Activated T-helper 1 cell treated with anti-CD3 and anti-CD28 coated beads, Interleukin-12 subunit alpha, Interleukin-12 subunit beta, Interleukin-2, Interleukin-4 antibody, amounts not matched to agents 30 ng/mL and 10 ng/mL and 1 ng/mL, durations not matched to agents 14 hours and 24 hours and 36 hours (primary cell): Measurements from ENCODE around the gene TAF9B. TPM values are rescaled to one million over a fixed set of nuclear protein-coding genes. Genes with fewer than 3 reads are reported as not detected.
"Not testable (repeated sequence)": the region's sequence is repeated elsewhere in the genome, so short reads cannot be mapped to it uniquely, and the experiment has no call there.

Source experiments
- DNase-seq: peaks from one replicate; pipeline ENCODE4 v3.0.0; 2021; ENCODE audit warnings: low spot score
- H3K27ac Mint-ChIP-seq: one replicate; pipeline ENCODE4 v1.8.0; 2021; ENCODE audit warnings: mild to moderate bottlenecking, mixed read lengths
- H3K27me3 Mint-ChIP-seq: one replicate; pipeline ENCODE4 v1.8.0; 2022; ENCODE audit warnings: mild to moderate bottlenecking, moderate library complexity, mixed read lengths; ENCODE audit not compliant: insufficient read depth
- H3K36me3 Mint-ChIP-seq: one replicate; pipeline ENCODE4 v1.8.0; 2021; ENCODE audit warnings: low read depth, mixed read lengths
- H3K4me1 Mint-ChIP-seq: one replicate; pipeline ENCODE4 v1.8.0; 2021; ENCODE audit warnings: low read depth, mixed read lengths
- H3K4me3 Mint-ChIP-seq: one replicate; pipeline ENCODE4 v1.8.0; 2021; ENCODE audit warnings: mild to moderate bottlenecking, moderate library complexity, mixed read lengths
- H3K9me3 Mint-ChIP-seq: one replicate; pipeline ENCODE4 v1.8.0; 2021; ENCODE audit warnings: mixed read lengths
- intact Hi-C: fragments of 100-400 bp; cut with micrococcal nuclease; formaldehyde crosslinking; loops from one replicate; pipeline ENCODE4 v1.15.1; 2024
- total RNA-seq: library from RNA; stranded (reverse); gene quantifications from 2 replicates; pipeline ENCODE4 v1.2.3, GENCODE V29; 2022

TAF9B gene, protein sequence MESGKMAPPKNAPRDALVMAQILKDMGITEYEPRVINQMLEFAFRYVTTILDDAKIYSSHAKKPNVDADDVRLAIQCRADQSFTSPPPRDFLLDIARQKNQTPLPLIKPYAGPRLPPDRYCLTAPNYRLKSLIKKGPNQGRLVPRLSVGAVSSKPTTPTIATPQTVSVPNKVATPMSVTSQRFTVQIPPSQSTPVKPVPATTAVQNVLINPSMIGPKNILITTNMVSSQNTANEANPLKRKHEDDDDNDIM
- total RNA-seq, result 14.9 and 15.0 TPM in 2 replicates

DNA sequence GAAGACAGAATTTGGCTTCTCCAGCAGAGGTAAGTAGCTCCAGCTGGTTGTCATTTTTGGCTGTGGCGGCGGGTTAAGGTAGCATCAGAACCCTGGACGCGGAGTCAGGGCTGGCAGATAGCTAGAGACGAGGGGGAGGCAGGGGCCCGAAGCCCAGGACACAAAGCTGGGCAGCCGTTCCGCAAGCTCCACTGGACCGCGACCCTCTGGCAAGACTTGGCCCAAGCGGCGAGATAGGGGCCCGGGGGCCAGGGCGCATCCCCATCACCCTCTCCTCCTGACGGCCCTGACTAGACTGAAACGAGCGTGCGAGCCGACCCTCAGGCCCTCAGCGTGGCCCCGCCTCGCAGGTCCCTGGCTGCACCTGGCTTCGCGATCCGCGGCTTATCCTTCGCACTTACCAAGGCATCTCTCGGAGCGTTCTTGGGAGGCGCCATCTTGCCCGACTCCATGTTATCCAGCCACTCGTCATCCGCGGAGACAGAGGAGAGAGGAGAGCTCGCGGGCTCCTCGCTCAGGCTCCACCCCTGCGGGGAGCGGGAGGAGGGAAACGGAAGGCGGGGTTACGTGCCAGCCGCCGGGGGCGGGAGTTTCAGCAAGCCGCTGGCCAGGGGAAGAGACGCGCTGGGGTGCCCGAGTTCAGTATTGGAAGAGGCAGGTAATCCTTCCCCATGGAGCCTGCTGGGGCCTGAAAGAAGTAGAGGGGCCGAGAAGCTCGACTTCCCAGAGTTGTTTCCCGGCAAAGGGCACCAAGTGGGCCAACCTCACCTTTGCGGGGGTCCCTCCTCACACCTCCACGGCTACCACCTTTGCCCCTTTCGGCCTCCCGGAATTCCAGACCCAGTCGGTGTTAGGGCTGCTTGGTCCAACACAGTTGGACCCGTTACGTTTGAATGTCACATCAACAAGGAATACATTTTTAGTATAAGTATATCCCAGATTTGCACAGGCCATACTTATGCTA, at the start of gene TAF9B:
Gene TAF9B, minus strand, starts transcription at position 491 of the 964 bp plus-strand sequence. Its CDS starts 39 bp downstream, at position 452.
- Mint-ChIP-seq H3K27me3 (no peaks in the 10 kb centered on the region), H3K27ac (peak within 1 kb of the TSS; percentile 86), H3K4me3 (peak within 1 kb of the TSS; percentile 92), H3K4me1 (no peaks in the 10 kb centered on the region), H3K9me3 (no peaks in the 10 kb centered on the region), H3K36me3 (peaks cover 2% of the 10 kb centered on the region)
- DNase-seq, result peak; percentile 78
- intact Hi-C loops, result loop anchor here (1.0 to 10.0 kb wide), 8 partner anchors 35 to 1125 kb away; partner anchors contain the start of genes PGK1 and RTL3

DNA sequence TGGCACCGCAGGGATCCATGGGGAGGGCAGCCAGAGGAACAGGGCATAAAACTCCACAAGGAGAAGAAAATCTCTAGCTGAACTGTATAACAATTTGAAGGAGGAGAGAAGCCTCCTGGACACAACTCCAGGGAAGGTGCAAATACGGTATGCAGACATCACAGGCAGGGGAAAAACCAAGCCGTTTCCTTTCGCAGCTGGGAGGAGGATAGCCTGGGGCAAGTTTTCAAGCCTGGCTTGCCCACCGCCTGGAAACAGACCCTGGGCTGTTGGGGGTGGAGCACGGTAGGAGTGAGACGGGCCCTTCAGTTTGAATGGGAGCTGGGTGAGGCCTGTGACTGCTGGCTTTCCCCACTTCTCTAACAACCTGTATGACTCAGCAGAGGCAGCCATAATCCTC, 43.4 kb upstream of the TAF9B start:
- Mint-ChIP-seq H3K4me1 (no peaks in the 10 kb centered on the region), H3K27me3 (peaks cover 2% of the 10 kb centered on the region), H3K27ac (no peak overlapping the region), H3K36me3 (no peaks in the 10 kb centered on the region), H3K4me3 (no peak overlapping the region), H3K9me3 (peaks cover 7% of the 10 kb centered on the region)
- DNase-seq, result no peak
- intact Hi-C loops, result no loop called here

DNA sequence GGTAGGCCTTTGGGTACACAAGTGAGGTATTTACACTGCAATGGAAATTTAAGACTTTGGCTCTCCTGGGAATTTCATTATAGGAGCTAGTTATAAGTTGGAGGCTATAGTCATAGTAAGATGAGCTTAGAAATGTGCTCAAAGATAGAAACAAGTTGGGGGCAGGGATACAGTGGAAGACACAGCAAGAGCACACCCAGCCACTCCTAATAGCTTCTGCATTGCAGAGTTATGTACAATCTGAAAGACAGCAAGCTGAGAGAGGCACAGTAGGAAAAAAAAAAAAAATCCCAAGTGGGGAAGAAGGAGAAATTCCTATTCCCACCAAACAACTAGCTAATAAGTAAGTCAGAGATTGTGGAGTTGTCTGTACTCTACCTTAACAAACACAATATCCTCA, 41.9 kb upstream of the TAF9B start:
- intact Hi-C loops, result no loop called here
- Mint-ChIP-seq H3K4me1 (no peaks in the 10 kb centered on the region), H3K27me3 (peaks cover 2% of the 10 kb centered on the region), H3K36me3 (no peaks in the 10 kb centered on the region), H3K9me3 (peaks cover 4% of the 10 kb centered on the region), H3K27ac (no peak overlapping the region), H3K4me3 (no peak overlapping the region)
- DNase-seq, result no peak

DNA sequence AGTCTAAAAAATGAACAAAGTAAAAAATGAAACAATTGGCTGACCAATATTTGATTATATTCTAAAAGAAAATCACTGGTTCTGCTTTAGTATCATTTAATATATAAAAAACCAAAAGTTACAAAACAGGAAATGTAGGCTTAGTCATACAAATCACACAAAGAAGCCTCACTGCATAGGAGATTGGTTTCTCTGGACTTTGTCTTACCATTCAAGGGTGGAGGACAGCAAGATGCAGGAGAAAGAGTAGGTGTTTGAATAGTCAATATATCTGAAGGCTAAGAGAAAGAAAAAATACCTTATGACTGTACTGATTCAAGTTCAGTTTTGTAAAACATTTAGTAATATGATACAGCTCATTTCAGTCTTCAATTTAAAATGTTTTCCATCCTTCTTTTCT, 28.6 kb upstream of the TAF9B start:
- intact Hi-C loops, result no loop called here
- H3K36me3 Mint-ChIP-seq, result no peaks in the 10 kb centered on the region
- no peak overlapping the region for H3K4me3 Mint-ChIP-seq
- DNase-seq, result no peak
- no peaks in the 10 kb centered on the region for H3K4me1 Mint-ChIP-seq
- H3K27me3 Mint-ChIP-seq, result no peaks in the 10 kb centered on the region
- no peak overlapping the region for H3K27ac Mint-ChIP-seq
- H3K9me3 Mint-ChIP-seq, result no peaks in the 10 kb centered on the region

DNA sequence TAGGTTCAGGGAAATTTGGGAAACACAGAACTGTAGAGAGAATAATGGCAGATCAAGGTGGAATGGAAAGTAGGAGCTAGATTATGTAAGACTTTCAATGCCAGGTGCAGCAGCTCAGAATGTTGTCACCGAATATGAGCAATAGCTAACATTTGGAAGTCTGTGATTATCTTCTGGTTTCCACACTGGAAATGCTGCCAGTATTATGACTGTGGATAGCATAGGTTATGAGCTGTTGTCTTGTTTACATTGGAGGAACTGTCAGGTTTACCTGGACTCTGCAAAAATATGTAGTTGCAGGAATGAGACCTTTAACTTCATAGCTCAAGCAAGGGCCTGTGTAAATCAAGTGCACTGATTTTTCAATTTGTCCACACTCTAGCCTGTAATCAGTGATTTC, 26.0 kb upstream of the TAF9B start:
- Mint-ChIP-seq H3K27ac (no peak overlapping the region), H3K4me1 (peaks cover 5% of the 10 kb centered on the region), H3K36me3 (peaks cover 5% of the 10 kb centered on the region), H3K27me3 (peaks cover 2% of the 10 kb centered on the region), H3K9me3 (peaks cover 8% of the 10 kb centered on the region), H3K4me3 (no peak overlapping the region)
- intact Hi-C loops, result no loop called here
- no peak for DNase-seq

DNA sequence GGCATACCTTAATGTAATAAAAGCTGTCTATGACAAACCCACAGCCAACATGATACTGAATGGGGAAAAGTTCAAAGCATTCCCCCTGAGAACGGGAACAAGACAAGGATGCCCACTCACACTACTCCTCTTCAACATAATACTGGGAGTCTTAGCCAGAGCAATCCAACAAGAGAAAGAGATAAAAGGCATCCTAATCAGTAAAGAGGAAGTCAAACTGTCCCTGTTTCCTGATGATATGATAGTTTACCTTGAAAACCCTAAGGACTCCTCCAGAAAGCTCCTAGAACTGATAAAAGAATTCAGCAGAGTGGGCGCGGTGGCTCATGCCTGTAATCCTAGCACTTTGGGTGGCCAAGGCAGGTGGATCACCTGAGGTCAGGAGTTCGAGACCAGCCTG, 23.7 kb upstream of the TAF9B start:
- intact Hi-C loops, H3K4me1 Mint-ChIP-seq, H3K27me3 Mint-ChIP-seq, DNase-seq, H3K9me3 Mint-ChIP-seq, H3K27ac Mint-ChIP-seq, H3K4me3 Mint-ChIP-seq, H3K36me3 Mint-ChIP-seq: not testable (repeated sequence)

DNA sequence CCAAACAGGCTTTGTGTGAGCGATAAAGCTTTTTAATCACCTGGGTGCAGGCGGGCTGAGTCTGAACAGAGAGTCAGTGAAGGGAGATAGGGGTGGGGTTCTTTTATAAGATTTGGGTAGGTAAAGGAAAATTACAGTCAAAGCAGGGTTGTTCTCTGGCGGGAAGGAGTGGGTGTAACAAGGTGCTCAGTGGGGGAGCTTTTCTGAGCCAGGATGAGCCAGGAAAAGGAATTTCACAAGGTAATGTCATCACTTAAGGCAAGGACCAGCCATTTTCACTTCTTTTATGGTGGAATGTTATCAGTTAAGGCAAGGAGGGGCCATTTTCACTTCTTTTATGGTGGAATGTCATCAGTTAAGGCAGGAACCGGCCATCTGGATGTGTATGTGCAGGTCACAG, 21.3 kb upstream of the TAF9B start:
- H3K36me3 Mint-ChIP-seq, H3K27ac Mint-ChIP-seq, H3K9me3 Mint-ChIP-seq, DNase-seq, H3K4me1 Mint-ChIP-seq, H3K4me3 Mint-ChIP-seq, H3K27me3 Mint-ChIP-seq, intact Hi-C loops: not testable (repeated sequence)

DNA sequence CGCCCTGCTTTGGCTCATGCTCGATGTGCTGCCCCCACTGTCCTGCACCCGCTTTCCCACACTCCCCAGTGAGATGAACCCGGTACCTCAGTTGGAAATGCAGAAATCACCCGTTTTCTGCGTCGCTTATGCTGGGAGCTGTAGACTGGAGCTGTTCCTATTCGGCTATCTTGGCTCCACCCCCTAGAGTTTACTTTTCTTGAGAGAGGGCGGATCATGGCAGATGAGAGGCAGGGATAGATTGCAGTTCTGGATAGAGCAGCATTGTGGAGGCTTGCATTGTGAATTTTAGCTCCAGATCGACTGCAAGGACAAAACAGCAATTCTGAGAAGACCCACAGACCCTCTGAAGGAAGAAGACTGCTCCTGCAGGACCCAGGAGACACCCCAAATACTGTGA, 18.4 kb upstream of the TAF9B start:
- H3K4me1 Mint-ChIP-seq, DNase-seq, H3K4me3 Mint-ChIP-seq, H3K36me3 Mint-ChIP-seq, H3K27ac Mint-ChIP-seq, intact Hi-C loops, H3K27me3 Mint-ChIP-seq: not testable (repeated sequence)
- peaks cover 14% of the 10 kb centered on the region for H3K9me3 Mint-ChIP-seq

DNA sequence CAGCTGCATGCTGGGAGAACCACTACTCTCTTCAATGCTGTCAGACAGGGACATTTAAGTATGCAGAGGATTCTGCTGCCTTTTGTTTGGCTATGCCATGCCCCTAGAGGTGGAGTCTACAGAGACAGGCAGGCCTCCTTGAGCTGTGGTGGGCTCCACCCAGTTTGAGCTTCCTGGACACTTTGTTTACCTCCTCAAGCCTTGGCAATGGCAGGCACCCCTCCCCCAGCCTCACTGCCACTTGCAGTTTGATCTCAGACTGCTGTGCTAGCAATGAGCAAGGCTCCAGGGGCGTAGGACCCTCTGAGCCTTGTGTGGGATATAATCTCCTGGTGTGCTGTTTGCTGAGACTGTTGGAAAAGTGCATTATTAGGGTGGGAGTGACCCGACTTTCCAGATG, 17.9 kb upstream of the TAF9B start:
- DNase-seq, H3K4me3 Mint-ChIP-seq, H3K27ac Mint-ChIP-seq: not testable (repeated sequence)

DNA sequence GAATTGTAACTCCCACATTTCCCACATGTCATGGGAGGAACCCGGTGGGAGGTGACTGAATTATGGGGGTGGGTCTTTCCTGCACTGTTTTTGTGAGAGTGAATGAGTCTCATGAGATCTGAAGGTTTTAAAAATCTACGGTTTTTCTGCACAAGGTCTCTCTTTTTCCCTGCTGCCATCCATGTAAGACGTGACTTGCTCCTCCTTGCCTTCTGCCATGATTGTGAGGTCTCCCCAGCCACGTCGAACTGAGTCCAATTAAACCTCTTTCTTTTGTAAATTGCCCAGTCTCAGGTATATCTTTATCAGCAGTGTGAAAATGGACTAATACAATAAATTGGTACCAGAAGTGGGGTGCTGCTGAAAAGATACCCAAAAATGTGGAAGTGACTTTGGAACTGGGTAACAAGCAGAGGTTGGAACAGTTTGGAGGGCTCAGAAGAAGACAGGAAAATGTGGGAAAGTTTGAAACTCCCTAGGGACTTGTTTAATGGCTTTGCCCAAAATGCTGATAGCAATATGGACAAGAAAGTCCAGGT, 7.6 kb upstream of the TAF9B start:
- H3K27ac Mint-ChIP-seq, H3K36me3 Mint-ChIP-seq, H3K4me3 Mint-ChIP-seq, DNase-seq, H3K4me1 Mint-ChIP-seq, H3K27me3 Mint-ChIP-seq, intact Hi-C loops: not testable (repeated sequence)
- H3K9me3 Mint-ChIP-seq, result peaks cover 28% of the 10 kb centered on the region

More for the DNA sequence above, 17.9 kb upstream of the TAF9B start:
- H3K36me3 Mint-ChIP-seq, H3K27me3 Mint-ChIP-seq, intact Hi-C loops, H3K4me1 Mint-ChIP-seq: not testable (repeated sequence)
- peaks cover 12% of the 10 kb centered on the region for H3K9me3 Mint-ChIP-seq

DNA sequence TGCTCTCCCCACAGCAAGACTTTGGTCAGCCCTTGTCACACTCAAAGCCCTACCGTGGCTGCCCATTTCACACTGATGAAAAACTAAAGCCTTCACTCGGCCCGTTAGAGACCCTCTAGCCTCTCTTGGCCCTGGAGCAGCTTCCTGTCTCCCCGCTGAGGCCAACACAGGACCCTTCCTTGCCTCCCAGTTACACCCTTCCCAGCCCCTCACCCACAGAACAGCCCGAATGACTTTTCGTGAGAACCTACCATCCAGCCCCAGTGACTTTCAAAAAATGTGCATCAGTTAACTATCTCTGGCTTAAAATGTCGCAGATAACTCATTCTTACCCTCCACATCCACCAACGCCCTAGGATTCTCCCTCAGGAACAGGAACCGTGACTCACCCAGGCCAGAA, 756 bp upstream of the TAF9B start:
- no peak for DNase-seq
- Mint-ChIP-seq H3K27ac (peak overlapping the region; percentile 86), H3K9me3 (no peaks in the 10 kb centered on the region), H3K36me3 (peaks cover 2% of the 10 kb centered on the region), H3K4me3 (peak overlapping the region; percentile 67), H3K27me3 (no peaks in the 10 kb centered on the region), H3K4me1 (no peaks in the 10 kb centered on the region)
- intact Hi-C loops, result no loop called here

DNA sequence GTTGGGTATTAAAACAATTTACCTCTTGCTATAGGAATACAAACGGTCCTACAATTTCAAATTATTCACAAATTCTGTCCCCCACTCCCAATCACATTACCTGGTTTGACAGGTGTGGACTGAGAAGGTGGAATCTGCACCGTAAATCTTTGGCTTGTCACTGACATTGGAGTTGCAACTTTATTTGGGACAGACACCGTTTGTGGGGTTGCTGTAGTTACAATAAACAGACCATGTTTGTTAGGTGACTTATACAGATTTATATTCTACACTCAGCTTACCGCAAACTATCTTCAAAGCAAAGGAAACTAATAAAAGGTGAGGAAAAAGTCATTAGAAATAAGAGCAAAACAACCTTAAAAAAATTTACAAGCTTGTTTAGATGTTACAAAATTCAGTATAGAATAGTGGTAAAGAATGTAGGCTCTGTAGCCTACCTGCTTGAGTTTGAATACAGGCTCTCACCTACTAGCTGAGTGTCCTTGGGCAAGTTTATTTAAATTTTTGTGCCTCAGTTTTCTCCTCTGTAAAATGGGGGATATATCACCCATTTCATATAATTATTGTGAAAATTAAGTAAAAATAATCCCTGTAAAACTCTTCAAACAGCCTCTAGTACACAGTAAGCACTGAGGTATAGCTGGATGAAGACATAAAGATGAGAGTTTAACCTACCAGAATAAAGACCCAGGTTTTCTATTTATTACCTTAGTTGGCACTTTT, 6.1 kb downstream of the TAF9B start:
- H3K27me3 Mint-ChIP-seq, result no peaks in the 10 kb centered on the region
- H3K36me3 Mint-ChIP-seq, result peaks cover 21% of the 10 kb centered on the region
- peaks cover 7% of the 10 kb centered on the region for H3K4me1 Mint-ChIP-seq
- H3K4me3 Mint-ChIP-seq, result no peak overlapping the region
- intact Hi-C loops, result loop anchor here (10.0 kb wide), 3 partner anchors 521 to 1131 kb away; partner anchors contain the start of gene RTL3
- H3K9me3 Mint-ChIP-seq, result no peaks in the 10 kb centered on the region
- H3K27ac Mint-ChIP-seq, result no peak overlapping the region
- DNase-seq, result no peak
